Esophagus muscularis mucosa (tissue), 4 donors: ENCODE measurements around the gene RAB44. TPM values are rescaled to one million over a fixed set of nuclear protein-coding genes. Genes with fewer than 3 reads are reported as not detected.

Experiments used
- DNase-seq: peaks from one replicate; pipeline ENCODE4 v3.0.0-alpha.2; 2017; ENCODE audit errors: extremely low spot score
- H3K27ac ChIP-seq, 4 donors: fragments of 200-600 bp; sonication (generic); replicated peaks in 1 of 4; 1 replicate in 3 of 4; 2 replicates in 1 of 4; pipeline ENCODE4 v1.5.1; 2016 to 2019; ENCODE audit warnings: mild to moderate bottlenecking in 1 of 4
- H3K27me3 ChIP-seq, 4 donors: fragments of 200-600 bp; sonication (generic); one replicate each; pipeline versions ENCODE4 v1.5.1 to v1.6.0; 2016 to 2019
- H3K36me3 ChIP-seq, 4 donors: fragments of 200-600 bp; sonication (generic); one replicate each; pipeline ENCODE4 v1.5.1; 2016 to 2019
- H3K4me1 ChIP-seq, 4 donors: fragments of 200-600 bp; sonication (generic); one replicate each; pipeline ENCODE4 v1.5.1; 2016 to 2019
- H3K4me3 ChIP-seq, 4 donors: fragments of 200-600 bp; sonication (generic); 1 replicate in 2 of 4; 2 replicates in 2 of 4; pipeline ENCODE4 v1.5.1; 2016 to 2019; ENCODE audit warnings: mild to moderate bottlenecking in 4 of 4, moderate library complexity in 1 of 4
- H3K9me3 ChIP-seq, 4 donors: fragments of 200-600 bp; sonication (generic); 1 replicate in 3 of 4; 2 replicates in 1 of 4; pipeline ENCODE4 v1.5.1; 2016 to 2019
- CTCF ChIP-seq, 3 experiments: fragments of 200-600 bp in 2 of 3; fragments of 450-650 bp in 1 of 3; sonication (generic) in 2 of 3; IDR thresholded peaks; one replicate each; pipeline ENCODE4 v1.5.1; 2017 to 2019; ENCODE audit warnings: antibody characterized with exemption in 3 of 3, mild to moderate bottlenecking in 2 of 3, moderate library complexity in 1 of 3
- EP300 ChIP-seq: sonication (generic); formaldehyde crosslinking; IDR thresholded peaks from one replicate; pipeline ENCODE4 v1.6.1; 2017; ENCODE audit warnings: antibody characterized with exemption
- POLR2A ChIP-seq: fragments of 450-650 bp; IDR thresholded peaks from one replicate; pipeline ENCODE4 v1.6.1; 2017; ENCODE audit warnings: antibody characterized with exemption, moderate library complexity, mild to moderate bottlenecking, low read depth
- POLR2AphosphoS5 ChIP-seq, 2 donors: sonication (generic); formaldehyde crosslinking; IDR thresholded peaks; one replicate each; pipeline ENCODE4 v1.6.1; 2017; ENCODE audit warnings: antibody characterized with exemption in 2 of 2
- WGBS: methylation state at CpG from one replicate; pipeline ENCODE4 v1.1.5; 2018; 5-methylcytosine and 5-hydroxymethylcytosine counted together
- intact Hi-C: fragments of 100-400 bp; cut with DNase I; formaldehyde crosslinking; loops from one replicate; pipeline ENCODE4 v1.15.1; 2023
- small RNA-seq, 3 donors: library from RNA; depleted of rRNA; stranded (forward); fragments of <200 nt; gene quantifications; one replicate each; pipeline ENCODE3, GENCODE V24; 2016
- total RNA-seq, 4 donors: library from RNA; depleted of rRNA; stranded (reverse); fragments of >200 nt; gene quantifications; one replicate each; pipeline versions ENCODE4 v1.1.0 to v1.2.1, GENCODE V29; 2016

Gene RAB44
- total RNA-seq, 4 donors from 2014 or later, result 0.19 to 1.5 (median 0.94) TPM

- peaks cover 0 to 15% (median 0%) of the 10 kb centered on the region in 4 donors for H3K27me3 ChIP-seq
- intact Hi-C loops, result no loop called here
- 70% methylated on average over 11 of the region's 11 CpGs for WGBS
These were observed 83.0 kb downstream of the RAB44 start for GRCh38 chr6:36780442-36781177.

GRCh38 chr6:36781669-36782068 lies 84.0 kb downstream of the RAB44 start:
- Histone ChIP-seq H3K4me1 (no peaks in the 10 kb centered on the region), H3K27ac (no peak overlapping the region), H3K4me3 (no peak overlapping the region), H3K9me3 (no peaks in the 10 kb centered on the region), H3K36me3 (no peaks in the 10 kb centered on the region), H3K27me3 (peaks cover 0 to 15% (median 0%) of the 10 kb centered on the region in 4 donors)
- TF ChIP-seq EP300, result no peak
- no peak for TF ChIP-seq POLR2A
- DNase-seq, result no peak
- WGBS, result 88% methylated on average over 8 of the region's 8 CpGs
- intact Hi-C loops, result no loop called here

More at GRCh38 chr6:36780442-36781177, 83.0 kb downstream of the RAB44 start:
- Histone ChIP-seq H3K27ac (no peak overlapping the region), H3K36me3 (no peaks in the 10 kb centered on the region), H3K4me3 (no peak overlapping the region), H3K4me1 (no peaks in the 10 kb centered on the region), H3K9me3 (no peaks in the 10 kb centered on the region)
- no peak for DNase-seq
- TF ChIP-seq POLR2AphosphoS5 (IDR thresholded peaks at IDR 0.05), result no peak
- no peak for TF ChIP-seq CTCF (IDR thresholded peaks at IDR 0.05)
- no peak for TF ChIP-seq EP300
- no peak for TF ChIP-seq POLR2A

Small RNA genes lying within 50 kb of the gene (small RNA-seq; reads per million reads assigned to genes)
- gene RF00019, result 0 reads per million in 3 donors

Other genes starting within 250 kb of the RAB44 start
- 10 to 100 TPM; 32.0 to 44.3 (median 40.3) TPM for gene STK38, start 150.3 kb upstream of the RAB44 start, total RNA-seq
- 100 to 1,000 TPM; 149 to 226 (median 180) TPM for gene SRSF3, start 103.5 kb upstream of the RAB44 start, total RNA-seq
- gene CDKN1A, start 19.1 kb upstream of the RAB44 start, total RNA-seq, result 100 to 1,000 TPM in 2 of 4 donors, 10 to 100 TPM in 2; 47.3 to 613 (median 93.3) TPM
- gene CPNE5, start 141.6 kb downstream of the RAB44 start, total RNA-seq, result 1 to 10 TPM; 2.1 to 4.6 (median 2.6) TPM
- 10 to 100 TPM; 17.6 to 30.3 (median 25.4) TPM for gene PPIL1, start 177.0 kb downstream of the RAB44 start, total RNA-seq
- 10 to 100 TPM; 56.5 to 66.2 (median 59.0) TPM for gene C6orf89, start 188.1 kb downstream of the RAB44 start, total RNA-seq